Endothelial cell of umbilical vein (primary cell): ENCODE data around the gene XXYLT1.

Experiments used
- MYC ChIP-seq: IDR thresholded peaks from one replicate; pipeline ENCODE4 v1.6.1; 2011; ENCODE audit warnings: mild to moderate bottlenecking, low read depth, low read length
- POLR2A ChIP-seq: IDR thresholded peaks from 2 replicates; pipeline ENCODE4 v1.6.1; 2012; ENCODE audit warnings: low read depth, mild to moderate bottlenecking, control low read depth, low read length
- TF ChIP-seq, protein P1 (sequence below), 2 donors: IDR thresholded peaks; 1 replicate in 1 of 2; 2 replicates in 1 of 2; pipeline ENCODE4 v1.5.1; 2011; ENCODE audit warnings: low read length in 2 of 2, mild to moderate bottlenecking in 2 of 2, moderate library complexity in 2 of 2, control low read depth in 1 of 2, inconsistent platforms in 1 of 2, low read depth in 1 of 2; ENCODE audit not compliant: insufficient read depth in 1 of 2; ENCODE audit errors: extremely low read depth in 1 of 2

DNA sequence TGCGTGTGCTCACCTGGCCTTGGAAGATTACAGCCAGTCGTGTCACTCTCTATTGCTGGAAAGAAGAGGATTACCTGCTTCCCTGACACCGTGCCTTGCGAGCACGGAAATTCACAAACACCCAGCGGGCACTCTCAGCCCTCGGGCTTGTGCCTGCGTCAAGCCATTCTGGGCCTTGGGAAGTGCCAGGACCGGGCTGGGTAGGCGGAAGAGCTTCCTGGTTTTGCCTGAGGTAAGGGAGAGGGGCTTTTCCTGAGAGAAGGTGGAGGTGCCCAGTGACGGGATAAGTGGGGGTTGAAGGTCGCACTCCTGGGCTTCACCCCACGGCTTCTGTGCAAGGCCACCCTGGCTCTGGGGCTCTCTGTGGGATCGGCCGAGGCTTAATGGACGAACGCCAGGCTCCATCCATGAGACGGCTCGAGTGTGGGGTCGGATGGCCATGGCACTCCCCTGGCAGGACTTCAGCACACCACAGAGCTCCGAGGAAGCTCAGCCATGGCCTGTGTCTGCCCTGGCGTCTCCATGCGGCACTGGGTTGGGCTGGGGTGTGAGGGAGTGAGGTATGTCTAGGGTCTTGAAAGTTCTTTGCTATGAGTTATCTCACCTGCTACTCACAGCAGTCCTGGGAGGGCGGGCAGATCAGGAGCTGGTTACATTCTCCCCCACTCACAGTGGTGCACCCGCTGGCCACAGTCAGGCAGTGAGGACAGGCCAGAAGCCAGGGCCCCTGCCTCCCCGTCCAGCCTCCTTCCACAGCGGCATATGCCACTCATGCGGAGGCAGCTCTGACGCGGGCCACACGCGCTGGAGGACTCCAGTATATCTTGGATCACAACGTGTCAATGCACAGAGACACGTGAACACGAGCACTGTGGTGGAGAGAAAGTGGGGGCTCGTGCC is 209.0 kb downstream of the XXYLT1 start:
- TF ChIP-seq POLR2A (no peak), MYC (no peak)
- TF ChIP-seq, protein P1, sequence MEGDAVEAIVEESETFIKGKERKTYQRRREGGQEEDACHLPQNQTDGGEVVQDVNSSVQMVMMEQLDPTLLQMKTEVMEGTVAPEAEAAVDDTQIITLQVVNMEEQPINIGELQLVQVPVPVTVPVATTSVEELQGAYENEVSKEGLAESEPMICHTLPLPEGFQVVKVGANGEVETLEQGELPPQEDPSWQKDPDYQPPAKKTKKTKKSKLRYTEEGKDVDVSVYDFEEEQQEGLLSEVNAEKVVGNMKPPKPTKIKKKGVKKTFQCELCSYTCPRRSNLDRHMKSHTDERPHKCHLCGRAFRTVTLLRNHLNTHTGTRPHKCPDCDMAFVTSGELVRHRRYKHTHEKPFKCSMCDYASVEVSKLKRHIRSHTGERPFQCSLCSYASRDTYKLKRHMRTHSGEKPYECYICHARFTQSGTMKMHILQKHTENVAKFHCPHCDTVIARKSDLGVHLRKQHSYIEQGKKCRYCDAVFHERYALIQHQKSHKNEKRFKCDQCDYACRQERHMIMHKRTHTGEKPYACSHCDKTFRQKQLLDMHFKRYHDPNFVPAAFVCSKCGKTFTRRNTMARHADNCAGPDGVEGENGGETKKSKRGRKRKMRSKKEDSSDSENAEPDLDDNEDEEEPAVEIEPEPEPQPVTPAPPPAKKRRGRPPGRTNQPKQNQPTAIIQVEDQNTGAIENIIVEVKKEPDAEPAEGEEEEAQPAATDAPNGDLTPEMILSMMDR (IDR thresholded peaks at IDR 0.05; ENCODE audit: extremely low read depth in 1 of 2, insufficient read depth in 1 of 2, low read depth in 1 of 2, low read length in 2 of 2) = no peak
